HEK293 (cell line): ENCODE data around the gene FNTB.

Experiments used
- CTCF ChIP-seq: fragments of 450-650 bp; formaldehyde crosslinking; IDR thresholded peaks from 2 replicates; pipeline ENCODE4 v1.5.1; 2016; ENCODE audit warnings: missing biosample characterization, missing genetic modification characterization
- RBAK ChIP-seq: fragments of 450-650 bp; formaldehyde crosslinking; IDR thresholded peaks from 2 replicates; pipeline ENCODE4 v1.5.1; 2016; ENCODE audit warnings: missing biosample characterization, missing genetic modification characterization
- YY1 ChIP-seq: fragments of 450-650 bp; formaldehyde crosslinking; IDR thresholded peaks from 2 replicates; pipeline ENCODE4 v1.5.1; 2018; ENCODE audit warnings: missing biosample characterization, missing genetic modification characterization
- ZNF223 ChIP-seq: fragments of 450-650 bp; formaldehyde crosslinking; IDR thresholded peaks from 2 replicates; pipeline ENCODE4 v1.5.1; 2016; ENCODE audit warnings: missing biosample characterization, missing genetic modification characterization
- ZNF23 ChIP-seq: fragments of 450-650 bp; formaldehyde crosslinking; IDR thresholded peaks from 2 replicates; pipeline ENCODE4 v1.5.1; 2016; ENCODE audit warnings: missing biosample characterization, missing genetic modification characterization, borderline replicate concordance
- ZNF24 ChIP-seq: fragments of 450-650 bp; formaldehyde crosslinking; IDR thresholded peaks from 2 replicates; pipeline ENCODE4 v1.5.1; 2016; ENCODE audit warnings: missing biosample characterization, missing genetic modification characterization
- ZNF488 ChIP-seq: fragments of 450-650 bp; formaldehyde crosslinking; IDR thresholded peaks from 2 replicates; pipeline ENCODE4 v1.5.1; 2016; ENCODE audit warnings: missing biosample characterization, missing genetic modification characterization
- ZNF692 ChIP-seq: fragments of 450-650 bp; formaldehyde crosslinking; IDR thresholded peaks from 2 replicates; pipeline ENCODE4 v1.5.1; 2016; ENCODE audit warnings: missing biosample characterization, missing genetic modification characterization

- no peak for TF ChIP-seq ZNF24 (tag by site-specific recombination)
- TF ChIP-seq CTCF = no peak
- TF ChIP-seq ZNF23 = no peak
- no peak for TF ChIP-seq ZNF692 (tag by site-specific recombination)
- TF ChIP-seq ZNF223 (tag by site-specific recombination) = no peak
- TF ChIP-seq ZNF488 (tag by site-specific recombination) = no peak
- no peak for TF ChIP-seq YY1 (tag by site-specific recombination)
- TF ChIP-seq RBAK = no peak
Observed at GRCh38 chr14:64944041-64944440, 42.7 kb upstream of the FNTB start.
